Fibroblast of mammary gland (primary cell): ENCODE data around the gene SULT2B1.
A peak's percentile ranks its signal among the peaks of the same experiment; 100 is the strongest.

Experiments used
- DNase-seq: peaks from one replicate; pipeline ENCODE4 v3.0.0-alpha.2; 2010; ENCODE audit warnings: low read depth
- H3K4me3 ChIP-seq: 2 replicates; pipeline ENCODE4 v1.5.1; 2011; ENCODE audit warnings: low read depth, mild to moderate bottlenecking, low read length, moderate library complexity; ENCODE audit not compliant: control insufficient read depth
- CTCF ChIP-seq: conservative IDR thresholded peaks from 2 replicates; pipeline ENCODE4 v1.5.1; 2011; ENCODE audit warnings: low read depth, low read length, inconsistent platforms; ENCODE audit not compliant: control insufficient read depth, insufficient read depth

The SULT2B1 gene

GRCh38 chr19:48560095-48560530 is 8.1 kb downstream of the SULT2B1 start:
- no peak overlapping the region for H3K4me3 ChIP-seq
- peak; percentile 18 for DNase-seq
- TF ChIP-seq CTCF: peak; percentile 2

DNA sequence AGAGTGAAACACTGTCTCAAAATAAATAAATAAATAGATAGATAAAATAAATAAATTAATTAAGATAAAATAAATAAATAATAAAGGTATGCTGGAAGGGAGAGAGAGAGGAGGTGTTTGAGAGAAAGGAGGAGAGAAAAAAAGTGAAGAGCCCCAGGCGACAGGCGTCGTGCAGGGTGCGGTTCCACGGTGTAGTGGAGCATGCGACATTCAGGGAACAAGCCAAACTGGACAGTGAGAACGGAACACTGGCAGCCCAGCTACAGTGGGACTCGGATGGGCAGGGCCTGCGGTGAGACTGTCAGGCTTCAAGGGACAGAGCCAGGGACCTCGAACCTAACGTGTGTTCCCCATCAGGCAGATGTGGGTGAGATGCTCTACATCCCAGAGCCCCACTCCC is 9.4 kb downstream of the SULT2B1 start:
- no peak overlapping the region for H3K4me3 ChIP-seq
- no peak for DNase-seq
- TF ChIP-seq CTCF: no peak

GRCh38 chr19:48565090-48565489 is 13.1 kb downstream of the SULT2B1 start:
- no peak overlapping the region for H3K4me3 ChIP-seq
- no peak for TF ChIP-seq CTCF
- DNase-seq: peak; percentile 70

DNA sequence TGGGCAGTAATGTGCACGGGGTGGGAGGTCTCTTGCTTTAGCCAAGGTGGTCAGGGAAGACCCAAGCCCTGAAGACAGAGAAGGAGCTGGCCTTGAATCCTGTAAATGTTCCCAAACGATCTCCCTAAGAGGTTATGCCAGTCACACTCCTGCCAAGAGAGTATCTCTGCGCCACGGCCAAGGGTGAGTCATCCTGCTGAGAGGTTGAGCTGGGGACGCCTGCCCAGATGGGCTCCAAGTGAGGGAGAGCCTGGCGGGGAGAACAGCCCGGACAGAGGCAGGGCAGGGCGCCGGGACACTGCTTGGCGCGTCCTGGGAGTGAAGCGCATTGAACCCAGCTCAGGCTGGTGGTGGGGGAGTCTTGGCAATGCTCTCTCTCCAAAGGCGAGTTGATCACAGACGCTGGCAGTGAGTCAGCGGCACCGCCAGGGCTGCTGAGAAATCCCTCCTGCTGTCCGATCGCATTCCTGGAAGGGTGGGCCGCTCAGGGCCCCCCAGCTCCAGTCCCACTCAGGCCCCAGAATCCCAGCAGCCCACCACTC is 16.4 kb downstream of the SULT2B1 start:
- peak overlapping the region; percentile 12 for H3K4me3 ChIP-seq
- TF ChIP-seq CTCF: no peak
- peak; percentile 91 for DNase-seq

GRCh38 chr19:48569814-48570213 is 17.8 kb downstream of the SULT2B1 start:
- no peak overlapping the region for H3K4me3 ChIP-seq
- peak; percentile 65 for DNase-seq
- TF ChIP-seq CTCF: no peak

DNA sequence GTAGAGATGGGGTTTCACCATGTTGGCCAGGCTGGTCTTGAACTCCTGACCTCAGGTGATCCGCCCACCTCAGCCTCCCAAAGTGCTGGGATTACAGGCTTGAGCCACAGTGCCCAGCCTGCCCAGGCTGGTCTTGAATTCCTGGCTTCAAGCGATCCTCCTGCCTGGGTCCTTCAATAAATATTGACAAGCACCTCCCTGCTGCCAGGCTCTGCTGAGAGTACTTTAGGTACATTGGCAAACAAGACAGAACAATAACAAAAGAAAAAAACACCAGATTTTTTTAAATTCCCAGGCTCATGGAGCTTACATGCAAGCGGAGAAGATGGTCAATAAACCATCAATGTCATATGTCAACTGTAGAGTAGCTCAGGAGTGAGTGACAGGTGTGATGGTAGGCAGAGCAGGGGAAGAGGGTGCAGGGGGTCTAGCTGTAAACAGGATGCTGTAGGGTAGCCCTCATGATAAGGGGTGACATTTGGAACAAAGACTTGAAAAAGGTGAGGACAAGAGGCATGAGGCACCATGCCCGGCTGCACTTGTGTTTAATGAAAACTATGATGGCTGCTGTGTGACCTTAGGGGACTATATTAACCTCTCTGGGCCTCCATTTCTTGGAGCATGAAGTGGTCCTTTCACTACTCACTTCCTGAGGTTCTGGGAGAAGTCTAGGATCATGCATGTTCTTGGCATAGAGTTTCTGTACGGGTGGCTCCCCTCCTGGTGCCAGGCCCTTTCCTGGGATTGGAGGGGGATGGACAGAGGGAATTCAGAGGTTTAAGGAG is 19.6 kb downstream of the SULT2B1 start:
- DNase-seq: no peak
- no peak for TF ChIP-seq CTCF
- H3K4me3 ChIP-seq: no peak overlapping the region
